Osteoblast (primary cell): ENCODE results near the gene ZEB2. TPM values are rescaled to one million over a fixed set of nuclear protein-coding genes. Genes with fewer than 3 reads are reported as not detected.

Experiments used
- DNase-seq: peaks from one replicate; pipeline ENCODE4 v3.0.0; 2011; ENCODE audit warnings: low spot score, mixed read lengths; ENCODE audit not compliant: insufficient read length; ENCODE audit errors: missing footprints
- H2AFZ ChIP-seq: 2 replicates; pipeline ENCODE4 v1.6.0; 2011; ENCODE audit warnings: mild to moderate bottlenecking, low read length
- H3K27ac ChIP-seq: 2 replicates; pipeline ENCODE4 v1.5.1; 2011; ENCODE audit warnings: mild to moderate bottlenecking, low read depth, low read length, moderate library complexity
- H3K27me3 ChIP-seq: 2 replicates; pipeline ENCODE4 v1.6.0; 2012; ENCODE audit warnings: mild to moderate bottlenecking, control low read depth, inconsistent platforms, low read length, moderate library complexity; ENCODE audit not compliant: insufficient read depth
- H3K36me3 ChIP-seq: 2 replicates; pipeline ENCODE4 v1.5.1; 2011; ENCODE audit warnings: mild to moderate bottlenecking, low read length, control low read depth, moderate library complexity; ENCODE audit not compliant: insufficient read depth
- H3K4me1 ChIP-seq: 2 replicates; pipeline ENCODE4 v1.5.1; 2011; ENCODE audit warnings: mild to moderate bottlenecking, low read length, control low read depth, moderate library complexity; ENCODE audit not compliant: insufficient read depth
- H3K4me2 ChIP-seq: 2 replicates; pipeline ENCODE4 v1.6.0; 2011; ENCODE audit warnings: mild to moderate bottlenecking, low read length; ENCODE audit not compliant: insufficient read depth
- H3K4me3 ChIP-seq: fragments of 200-600 bp; sonication (generic); 3 replicates; pipeline ENCODE4 v1.5.1; 2012; ENCODE audit warnings: mild to moderate bottlenecking, low read length, inconsistent platforms; ENCODE audit not compliant: insufficient read depth
- H3K79me2 ChIP-seq: 2 replicates; pipeline ENCODE4 v1.6.0; 2012; ENCODE audit warnings: mild to moderate bottlenecking, low read length, control low read depth, inconsistent platforms; ENCODE audit not compliant: insufficient read depth
- H3K9me3 ChIP-seq: 2 replicates; pipeline ENCODE4 v1.5.1; 2011; ENCODE audit warnings: low read depth, low read length, control low read depth
- H4K20me1 ChIP-seq: 2 replicates; pipeline ENCODE4 v1.6.0; 2012; ENCODE audit warnings: mild to moderate bottlenecking, low read length, control low read depth; ENCODE audit not compliant: insufficient read depth
- CTCF ChIP-seq: IDR thresholded peaks from 2 replicates; pipeline ENCODE4 v1.5.1; 2011; ENCODE audit warnings: mild to moderate bottlenecking, low read depth, low read length, moderate library complexity; ENCODE audit errors: extremely low read depth
- total RNA-seq: library from RNA; depleted of rRNA; stranded (reverse); fragments of >200 nt; gene quantifications from 2 replicates; pipeline ENCODE4 v1.2.3, GENCODE V29; 2012

Gene ZEB2
- total RNA-seq, 1 donor, result 119 TPM

GRCh38 chr2:144378551-144378950 lies 141.4 kb downstream of the ZEB2 start:
- no peaks in the 10 kb centered on the region for H3K79me2 ChIP-seq
- H3K27ac ChIP-seq, result no peak overlapping the region
- no peaks in the 10 kb centered on the region for H3K9me3 ChIP-seq
- no peaks in the 10 kb centered on the region for H4K20me1 ChIP-seq
- H3K27me3 ChIP-seq, result no peaks in the 10 kb centered on the region
- H3K4me3 ChIP-seq, result no peak overlapping the region
- TF ChIP-seq CTCF, result no peak
- H3K4me1 ChIP-seq, result peaks cover 15% of the 10 kb centered on the region
- no peak for DNase-seq
- no peak overlapping the region for H2AFZ ChIP-seq
- no peak overlapping the region for H3K4me2 ChIP-seq
- H3K36me3 ChIP-seq, result no peaks in the 10 kb centered on the region

DNA sequence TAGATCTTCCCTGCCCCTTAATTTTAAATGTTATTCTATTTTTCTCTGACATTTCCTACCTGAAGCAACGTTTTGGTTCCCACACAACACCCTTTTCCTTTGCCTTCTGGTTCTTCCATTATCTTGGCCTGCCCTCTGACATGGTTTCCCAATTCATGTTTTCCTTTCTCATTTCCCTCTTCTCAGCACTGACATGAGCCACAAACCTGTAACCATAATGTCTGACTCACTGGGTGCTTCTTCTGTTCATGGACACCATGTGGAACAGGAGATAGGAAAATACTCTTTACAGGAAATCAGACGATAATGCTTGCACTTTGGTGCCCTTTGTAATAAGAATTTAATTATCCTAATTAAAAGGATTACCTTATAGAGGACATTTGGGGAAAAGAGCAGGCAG lies 142.0 kb downstream of the ZEB2 start:
- H3K27me3 ChIP-seq, result no peaks in the 10 kb centered on the region
- peaks cover 14% of the 10 kb centered on the region for H3K4me1 ChIP-seq
- no peaks in the 10 kb centered on the region for H3K36me3 ChIP-seq
- no peak for TF ChIP-seq CTCF
- H2AFZ ChIP-seq, result no peak overlapping the region
- no peaks in the 10 kb centered on the region for H3K79me2 ChIP-seq
- H3K4me3 ChIP-seq, result no peak overlapping the region
- H4K20me1 ChIP-seq, result no peaks in the 10 kb centered on the region
- no peak overlapping the region for H3K4me2 ChIP-seq
- no peaks in the 10 kb centered on the region for H3K9me3 ChIP-seq
- no peak for DNase-seq
- H3K27ac ChIP-seq, result no peak overlapping the region

GRCh38 chr2:144376926-144377325 lies 143.0 kb downstream of the ZEB2 start:
- no peaks in the 10 kb centered on the region for H3K36me3 ChIP-seq
- no peaks in the 10 kb centered on the region for H3K9me3 ChIP-seq
- H3K79me2 ChIP-seq, result no peaks in the 10 kb centered on the region
- H3K27me3 ChIP-seq, result no peaks in the 10 kb centered on the region
- peaks cover 14% of the 10 kb centered on the region for H3K4me1 ChIP-seq
- DNase-seq, result no peak
- no peak overlapping the region for H2AFZ ChIP-seq
- no peak overlapping the region for H3K4me3 ChIP-seq
- H3K4me2 ChIP-seq, result no peak overlapping the region
- no peak overlapping the region for H3K27ac ChIP-seq
- no peaks in the 10 kb centered on the region for H4K20me1 ChIP-seq
- no peak for TF ChIP-seq CTCF

DNA sequence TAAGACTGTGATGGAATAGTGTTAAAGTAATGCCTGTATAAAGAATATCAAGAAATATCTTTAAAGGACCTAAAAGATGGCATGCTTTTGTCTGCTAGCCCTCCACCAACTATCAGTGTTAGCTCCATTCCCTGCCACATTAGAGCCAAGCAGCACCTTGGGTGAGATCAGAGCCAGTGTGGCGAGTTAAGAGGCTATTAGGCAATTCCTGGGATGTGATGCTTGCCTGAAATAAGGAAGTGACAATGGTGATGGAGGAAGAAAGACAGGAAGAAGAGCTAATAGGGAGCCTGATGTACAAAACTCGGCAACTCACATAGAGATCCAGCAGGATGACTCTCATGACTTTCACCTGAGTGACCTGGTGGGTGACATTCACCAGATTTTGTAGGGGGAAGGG lies 143.5 kb downstream of the ZEB2 start:
- no peak for DNase-seq
- Histone ChIP-seq H3K9me3 (no peaks in the 10 kb centered on the region), H3K4me3 (no peak overlapping the region), H3K36me3 (no peaks in the 10 kb centered on the region), H3K4me2 (no peak overlapping the region), H4K20me1 (no peaks in the 10 kb centered on the region), H3K27ac (no peak overlapping the region), H3K79me2 (no peaks in the 10 kb centered on the region), H3K4me1 (peaks cover 14% of the 10 kb centered on the region), H3K27me3 (no peaks in the 10 kb centered on the region), H2AFZ (no peak overlapping the region)
- TF ChIP-seq CTCF, result no peak
